ENCODE results near the gene PRDM16. TPM values are rescaled to one million over a fixed set of nuclear protein-coding genes. Genes with fewer than 3 reads are reported as not detected.

PRDM16 gene
- total RNA-seq, 1 experiment from 2014 or later = 5.3 TPM

DNA sequence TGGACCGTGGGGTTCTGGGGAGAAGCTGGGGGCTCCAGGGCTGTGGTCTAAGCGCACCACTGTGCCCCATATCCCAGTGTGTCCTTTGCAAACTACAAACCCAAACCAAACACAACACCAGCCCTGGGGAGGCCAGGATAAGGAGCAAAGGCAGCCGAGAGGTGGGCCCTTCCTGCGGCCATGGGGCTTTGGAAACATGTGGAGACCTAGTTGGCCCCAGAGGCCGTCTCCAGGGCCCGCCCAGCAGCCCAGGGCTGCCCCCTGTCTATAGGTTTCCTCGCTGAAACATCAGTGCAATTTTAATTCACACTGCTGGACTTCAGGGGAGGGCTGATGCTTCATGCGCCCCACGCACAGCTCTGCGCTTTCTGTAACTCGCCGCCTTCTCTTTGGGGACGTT is 61.3 kb downstream of the PRDM16 start:
- no peak for DNase-seq
- TF ChIP-seq, protein P1, sequence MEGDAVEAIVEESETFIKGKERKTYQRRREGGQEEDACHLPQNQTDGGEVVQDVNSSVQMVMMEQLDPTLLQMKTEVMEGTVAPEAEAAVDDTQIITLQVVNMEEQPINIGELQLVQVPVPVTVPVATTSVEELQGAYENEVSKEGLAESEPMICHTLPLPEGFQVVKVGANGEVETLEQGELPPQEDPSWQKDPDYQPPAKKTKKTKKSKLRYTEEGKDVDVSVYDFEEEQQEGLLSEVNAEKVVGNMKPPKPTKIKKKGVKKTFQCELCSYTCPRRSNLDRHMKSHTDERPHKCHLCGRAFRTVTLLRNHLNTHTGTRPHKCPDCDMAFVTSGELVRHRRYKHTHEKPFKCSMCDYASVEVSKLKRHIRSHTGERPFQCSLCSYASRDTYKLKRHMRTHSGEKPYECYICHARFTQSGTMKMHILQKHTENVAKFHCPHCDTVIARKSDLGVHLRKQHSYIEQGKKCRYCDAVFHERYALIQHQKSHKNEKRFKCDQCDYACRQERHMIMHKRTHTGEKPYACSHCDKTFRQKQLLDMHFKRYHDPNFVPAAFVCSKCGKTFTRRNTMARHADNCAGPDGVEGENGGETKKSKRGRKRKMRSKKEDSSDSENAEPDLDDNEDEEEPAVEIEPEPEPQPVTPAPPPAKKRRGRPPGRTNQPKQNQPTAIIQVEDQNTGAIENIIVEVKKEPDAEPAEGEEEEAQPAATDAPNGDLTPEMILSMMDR (IDR thresholded peaks at IDR 0.05; ENCODE audit: insufficient read depth in 1 of 2, low read depth in 1 of 2, low read length in 1 of 2, severe bottlenecking in 1 of 2, unreplicated experiment in 1 of 2) = no peak
- intact Hi-C loops (cut with micrococcal nuclease; ENCODE audit: unreplicated experiment) = no loop called here
- Mint-ChIP-seq H3K36me3 (ENCODE audit: insufficient read depth, unreplicated experiment) (no peaks in the 10 kb centered on the region), H3K27ac (ENCODE audit: unreplicated experiment) (no peak overlapping the region), H3K4me3 (ENCODE audit: unreplicated experiment) (no peak overlapping the region), H3K27me3 (ENCODE audit: insufficient read depth, unreplicated experiment) (no peaks in the 10 kb centered on the region), H3K9me3 (ENCODE audit: unreplicated experiment) (no peaks in the 10 kb centered on the region), H3K4me1 (ENCODE audit: low read depth, unreplicated experiment) (no peaks in the 10 kb centered on the region)
- Histone ChIP-seq H3K4me3 (ENCODE audit: low read depth, low read length) (no peak overlapping the region), H3K4me1 (peaks cover 24% of the 10 kb centered on the region), H3K9me3 (no peaks in the 10 kb centered on the region), H3K27me3 (replicated peaks; ENCODE audit: control insufficient read depth, insufficient read depth, low read length) (no peaks in the 10 kb centered on the region), H3K36me3 (ENCODE audit: control insufficient read depth, insufficient read depth, low read length) (no peaks in the 10 kb centered on the region)
- ChIA-PET POLR2A (no interaction called here), CTCF (no interaction called here)
- BruUV-seq (replicated peaks) = no TSS peak

DNA sequence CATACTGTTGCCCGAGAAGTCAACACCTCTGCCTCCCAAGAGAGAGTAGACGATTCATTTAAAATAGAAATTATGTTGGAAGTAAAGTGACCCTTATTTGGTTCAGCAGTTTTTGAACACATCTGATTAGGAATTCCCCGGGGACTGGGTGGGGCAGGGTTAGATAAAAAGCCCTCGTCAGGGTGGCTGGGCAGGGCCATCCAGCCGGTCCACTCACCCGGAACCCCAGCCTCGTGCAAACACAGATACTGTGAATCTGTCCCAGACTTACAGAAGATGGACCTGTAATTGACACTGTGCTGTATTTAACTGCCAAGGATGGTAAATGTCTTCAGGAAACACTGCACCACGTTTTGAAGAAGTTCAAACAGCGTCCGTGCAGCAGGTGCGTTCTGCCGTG is 63.7 kb downstream of the PRDM16 start:
- no peaks in the 10 kb centered on the region for H3K9me3 Mint-ChIP-seq (ENCODE audit: unreplicated experiment)
- intact Hi-C loops (cut with micrococcal nuclease; ENCODE audit: unreplicated experiment) = no loop called here

DNA sequence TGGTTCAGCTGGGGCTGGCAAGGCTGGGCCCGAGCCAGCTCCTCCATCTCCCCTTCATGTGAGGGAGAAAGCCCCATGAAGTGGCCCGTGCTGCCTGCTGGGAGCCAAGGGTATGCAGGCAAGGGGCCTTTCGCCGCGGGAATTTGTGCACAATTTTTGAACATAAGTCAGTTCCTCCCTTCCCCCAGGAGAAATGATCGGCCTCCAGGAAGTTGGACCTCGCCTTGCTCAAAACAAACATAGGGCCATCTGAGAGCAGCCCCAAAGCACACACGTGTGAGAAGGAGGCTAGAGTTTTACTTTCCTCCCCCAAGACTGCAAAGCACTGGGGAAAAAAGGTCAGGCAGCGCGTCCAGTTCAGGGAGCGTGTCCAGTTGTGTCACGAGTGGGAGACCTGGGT is 64.7 kb downstream of the PRDM16 start:
- no peaks in the 10 kb centered on the region for H3K36me3 Mint-ChIP-seq (ENCODE audit: insufficient read depth, unreplicated experiment)
- intact Hi-C loops (cut with micrococcal nuclease; ENCODE audit: unreplicated experiment) = no loop called here
- POLR2A ChIA-PET = no interaction called here
- H3K4me1 Mint-ChIP-seq (ENCODE audit: low read depth, unreplicated experiment) = no peaks in the 10 kb centered on the region
- H3K9me3 Mint-ChIP-seq (ENCODE audit: unreplicated experiment) = no peaks in the 10 kb centered on the region
- Histone ChIP-seq H3K4me1 (peaks cover 24% of the 10 kb centered on the region), H3K4me3 (ENCODE audit: low read depth, low read length) (no peak overlapping the region), H3K36me3 (ENCODE audit: control insufficient read depth, insufficient read depth, low read length) (no peaks in the 10 kb centered on the region), H3K27me3 (replicated peaks; ENCODE audit: control insufficient read depth, insufficient read depth, low read length) (no peaks in the 10 kb centered on the region), H3K9me3 (no peaks in the 10 kb centered on the region)
- peak overlapping the region; percentile 72 for H3K27ac Mint-ChIP-seq (ENCODE audit: unreplicated experiment)
- CTCF ChIA-PET = no interaction called here
- no peak overlapping the region for H3K4me3 Mint-ChIP-seq (ENCODE audit: unreplicated experiment)
- BruUV-seq (replicated peaks) = no TSS peak
- H3K27me3 Mint-ChIP-seq (ENCODE audit: insufficient read depth, unreplicated experiment) = no peaks in the 10 kb centered on the region
- TF ChIP-seq, protein P1 (IDR thresholded peaks at IDR 0.05; ENCODE audit: insufficient read depth in 1 of 2, low read depth in 1 of 2, low read length in 1 of 2, severe bottlenecking in 1 of 2, unreplicated experiment in 1 of 2) = no peak
- DNase-seq = peak in 1 of 2 experiments; percentile 51

More for the DNA sequence above, 63.7 kb downstream of the PRDM16 start:
- Mint-ChIP-seq H3K4me3 (ENCODE audit: unreplicated experiment) (no peak overlapping the region), H3K36me3 (ENCODE audit: insufficient read depth, unreplicated experiment) (no peaks in the 10 kb centered on the region), H3K4me1 (ENCODE audit: low read depth, unreplicated experiment) (no peaks in the 10 kb centered on the region), H3K27me3 (ENCODE audit: insufficient read depth, unreplicated experiment) (no peaks in the 10 kb centered on the region), H3K27ac (ENCODE audit: unreplicated experiment) (peak overlapping the region; percentile 72)
- TF ChIP-seq, protein P1 (IDR thresholded peaks at IDR 0.05; ENCODE audit: insufficient read depth in 1 of 2, low read depth in 1 of 2, low read length in 1 of 2, severe bottlenecking in 1 of 2, unreplicated experiment in 1 of 2) = no peak
- Histone ChIP-seq H3K36me3 (ENCODE audit: control insufficient read depth, insufficient read depth, low read length) (no peaks in the 10 kb centered on the region), H3K9me3 (no peaks in the 10 kb centered on the region), H3K4me1 (peaks cover 24% of the 10 kb centered on the region), H3K4me3 (ENCODE audit: low read depth, low read length) (no peak overlapping the region), H3K27me3 (replicated peaks; ENCODE audit: control insufficient read depth, insufficient read depth, low read length) (no peaks in the 10 kb centered on the region)
- no peak for DNase-seq
- no TSS peak for BruUV-seq (replicated peaks)
- POLR2A ChIA-PET = no interaction called here
- CTCF ChIA-PET = no interaction called here
